Kasumi-1 (cell line): ENCODE results near the gene CRAMP1.
A peak's percentile ranks its signal among the peaks of the same experiment; 100 is the strongest.

Experiments used
- DNase-seq, 2 experiments: peaks; one replicate each; lab custom pipeline; 2025; lab: John Stamatoyannopoulos, UW

The CRAMP1 gene

DNA sequence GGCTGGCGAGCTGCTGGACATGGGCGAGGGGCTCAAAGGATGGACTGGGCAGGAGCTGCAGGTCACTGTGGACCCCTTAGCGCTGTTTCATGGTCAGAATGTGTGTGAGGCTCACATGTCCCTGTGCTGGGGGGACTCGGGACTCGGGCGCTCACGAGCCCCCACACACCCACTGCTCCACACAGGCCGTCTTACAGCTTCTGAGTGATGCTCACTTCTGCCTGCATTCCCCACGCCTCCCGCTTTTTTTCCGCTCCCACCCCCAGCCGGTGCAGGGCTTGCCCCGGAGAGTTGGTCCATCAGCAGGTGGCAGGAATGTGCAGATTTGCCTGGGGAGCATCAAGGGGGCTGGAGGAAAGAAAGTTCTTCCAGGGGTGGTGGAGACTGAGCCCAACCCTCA is 45.7 kb downstream of the CRAMP1 start:
- DNase-seq = no peak

DNA sequence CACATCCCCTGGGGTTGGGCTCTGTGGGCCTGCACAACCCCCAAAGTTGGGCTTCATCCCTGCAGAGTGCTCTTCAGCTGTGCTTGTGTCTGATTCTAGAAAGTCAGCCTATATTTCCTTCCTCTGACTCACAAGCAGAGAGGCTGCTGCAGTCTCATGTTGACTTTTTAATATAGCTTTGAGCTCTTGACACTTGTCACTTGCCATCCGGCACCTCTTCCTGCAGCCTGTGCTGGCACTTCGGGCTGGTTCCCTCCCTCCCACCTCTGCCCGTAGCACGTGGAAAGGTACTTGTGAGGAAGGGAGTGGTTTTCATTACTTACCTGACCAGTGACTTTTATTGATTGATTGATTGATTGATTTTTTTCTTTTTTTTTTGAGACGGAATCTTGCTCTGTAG is 46.9 kb downstream of the CRAMP1 start:
- DNase-seq = no peak

DNA sequence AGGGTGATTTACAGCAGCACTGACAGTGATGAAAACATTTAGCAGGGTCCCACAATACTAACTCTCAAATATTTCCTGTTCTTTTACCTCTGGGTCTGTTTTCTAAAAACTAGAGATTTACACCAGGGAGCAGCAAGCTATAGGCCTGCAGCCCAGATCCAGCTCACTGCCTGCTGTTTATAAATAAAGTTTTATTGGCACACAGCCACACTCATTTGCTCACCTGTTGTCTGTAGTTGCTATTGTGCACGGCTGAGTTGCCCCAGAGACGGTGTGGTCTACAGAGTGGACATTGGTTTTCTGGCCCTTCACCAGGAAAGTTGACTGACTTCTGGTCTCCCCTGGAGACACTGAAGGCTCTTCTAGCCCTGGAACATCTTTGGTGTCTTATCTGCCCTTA is 49.7 kb downstream of the CRAMP1 start:
- DNase-seq = no peak

DNA sequence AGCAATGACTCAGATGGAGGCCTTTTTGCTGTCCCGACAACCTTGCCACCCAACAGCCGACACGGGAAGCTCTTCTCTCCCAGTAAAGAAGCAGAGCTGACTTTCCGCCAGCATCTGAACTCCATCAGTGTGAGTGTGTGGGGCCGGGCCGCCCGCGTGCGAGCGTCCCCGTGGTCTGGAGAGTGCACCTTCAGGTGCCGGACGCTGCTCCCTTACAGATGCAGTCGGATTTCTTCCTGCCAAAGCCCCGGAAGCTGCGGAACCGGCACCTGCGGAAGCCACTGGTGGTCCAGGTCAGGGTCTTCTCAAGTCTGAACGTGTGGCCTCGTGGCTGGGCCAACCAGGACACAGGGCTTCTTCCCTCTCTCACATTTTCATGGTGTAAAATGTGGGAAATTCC is 50.4 kb downstream of the CRAMP1 start:
- no peak for DNase-seq

DNA sequence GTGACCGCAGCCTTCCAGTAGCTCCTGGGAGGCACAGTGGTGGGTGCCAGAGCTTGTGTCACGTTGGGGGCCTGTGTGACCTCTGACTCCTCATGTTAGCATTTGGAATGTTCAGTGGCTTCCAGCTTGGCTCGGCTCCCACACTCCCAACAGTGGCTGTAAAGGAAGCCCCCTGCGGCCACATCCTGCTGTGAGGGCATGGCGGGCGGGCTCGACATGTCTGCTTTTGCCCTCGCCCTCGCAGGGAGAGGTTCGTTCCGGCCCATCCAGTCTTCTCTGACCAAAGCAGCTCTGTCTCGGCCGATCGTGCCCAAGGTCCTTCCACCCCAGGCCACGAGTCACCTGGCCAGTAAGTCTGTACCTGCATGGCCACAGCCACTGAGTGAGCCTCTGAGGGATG is 53.7 kb downstream of the CRAMP1 start:
- no peak for DNase-seq

DNA sequence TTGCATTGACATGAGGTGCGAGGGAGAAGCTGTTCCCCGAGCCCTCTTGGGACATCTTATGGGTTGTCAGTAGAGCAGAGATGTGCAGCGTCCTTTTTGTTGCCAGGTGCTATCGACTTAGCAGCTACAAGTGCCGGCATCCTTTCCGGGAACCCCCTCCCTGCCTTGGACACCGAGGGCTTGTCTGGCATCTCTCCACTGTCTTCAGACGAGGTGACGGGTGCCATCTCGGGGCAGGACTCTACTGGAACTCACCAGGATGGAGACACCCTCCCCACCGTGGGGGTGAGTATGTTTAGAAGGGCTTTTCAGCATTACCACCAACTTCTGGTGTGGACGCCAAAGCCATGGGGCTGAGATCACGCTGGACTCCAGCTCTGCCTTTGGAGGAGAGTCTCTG is 54.2 kb downstream of the CRAMP1 start:
- no peak for DNase-seq

DNA sequence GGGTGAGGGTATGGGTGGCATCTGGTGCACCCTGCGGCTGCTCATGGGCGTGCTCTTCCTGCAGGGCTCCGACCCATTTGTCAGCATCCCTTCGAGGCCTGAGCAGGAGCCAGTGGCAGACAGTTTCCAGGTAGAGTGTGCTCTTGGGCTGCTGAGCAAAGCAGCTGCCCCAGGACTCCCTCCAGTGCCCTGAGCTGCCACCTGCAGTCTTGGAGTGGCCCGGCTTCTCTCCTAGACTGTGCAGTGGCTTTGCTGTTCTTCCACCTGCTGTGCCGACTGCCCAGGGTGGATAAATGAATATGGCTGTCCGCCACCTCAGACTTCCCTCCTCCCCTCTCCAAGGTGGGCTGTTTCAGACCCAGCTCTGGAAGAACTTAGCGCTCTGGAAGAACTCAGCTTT is 55.1 kb downstream of the CRAMP1 start:
- no peak for DNase-seq

DNA sequence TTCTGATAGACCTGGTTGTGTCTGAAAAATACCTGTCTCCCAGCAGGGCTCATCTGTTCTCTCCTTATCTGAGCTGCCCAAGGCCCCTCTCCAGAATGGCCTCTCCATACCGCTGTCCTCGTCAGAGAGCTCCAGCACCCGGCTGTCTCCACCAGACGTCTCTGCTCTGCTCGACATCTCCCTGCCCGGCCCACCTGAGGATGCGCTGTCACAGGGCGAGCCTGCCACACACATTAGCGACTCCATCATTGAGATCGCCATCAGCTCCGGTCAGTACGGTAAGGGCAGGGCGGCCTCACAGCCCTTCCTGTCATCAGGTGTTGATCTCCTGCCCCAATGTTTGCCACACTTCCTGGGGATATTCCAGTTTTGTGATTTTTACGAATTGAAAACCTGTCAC is 55.8 kb downstream of the CRAMP1 start:
- DNase-seq = no peak

DNA sequence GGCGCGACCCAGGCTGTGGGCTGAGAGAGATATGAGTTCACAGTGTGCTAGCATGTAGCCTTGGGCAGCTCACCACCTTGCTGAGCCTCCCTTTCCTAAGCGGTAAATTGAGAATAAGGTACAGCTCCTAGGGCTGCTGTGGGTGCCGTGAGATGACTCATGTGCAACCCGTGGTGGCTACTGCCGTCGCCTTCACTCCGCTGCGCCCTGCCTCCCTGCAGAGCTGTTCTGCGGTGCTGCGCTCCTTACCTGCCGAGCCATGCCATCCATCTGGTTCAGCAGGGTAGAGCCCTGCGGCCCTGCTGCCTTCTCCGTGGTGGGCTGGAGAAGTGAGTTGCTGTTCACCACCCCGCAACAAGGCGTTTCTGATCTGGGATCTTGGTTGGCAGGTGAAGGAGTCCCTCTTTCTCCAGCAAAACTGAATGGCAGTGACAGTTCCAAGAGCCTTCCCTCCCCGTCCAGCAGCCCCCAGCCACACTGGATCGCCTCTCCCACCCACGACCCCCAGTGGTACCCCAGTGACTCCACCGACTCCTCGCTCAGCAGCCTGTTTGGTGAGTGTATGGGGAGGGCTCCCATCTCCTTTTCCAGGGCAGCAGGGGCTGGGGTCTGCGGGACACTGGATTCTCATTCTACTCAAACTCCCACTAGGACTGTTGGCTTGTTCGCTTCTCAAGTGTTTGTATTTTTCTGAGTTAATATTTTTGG is 56.6 kb downstream of the CRAMP1 start:
- DNase-seq = no peak

DNA sequence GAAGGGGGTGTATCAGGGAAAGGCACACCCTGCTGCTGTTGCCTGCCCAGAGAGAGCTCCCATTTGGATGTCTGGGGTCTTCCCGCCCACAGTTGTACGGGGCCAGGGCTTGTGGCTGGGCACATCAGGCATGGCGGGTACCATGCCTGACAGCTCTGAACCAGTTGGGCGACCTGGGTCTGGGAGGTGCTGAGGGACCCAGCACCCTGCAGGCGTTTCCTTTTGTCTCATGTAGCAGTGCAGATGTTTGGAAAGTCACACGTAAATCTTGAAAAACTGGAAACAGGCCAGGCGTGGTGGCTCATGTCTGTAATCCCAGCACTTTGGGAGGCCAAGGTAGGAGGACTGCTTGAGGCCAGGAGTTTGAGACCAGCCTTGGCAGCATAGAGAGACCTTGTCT is 57.5 kb downstream of the CRAMP1 start:
- no peak for DNase-seq

DNA sequence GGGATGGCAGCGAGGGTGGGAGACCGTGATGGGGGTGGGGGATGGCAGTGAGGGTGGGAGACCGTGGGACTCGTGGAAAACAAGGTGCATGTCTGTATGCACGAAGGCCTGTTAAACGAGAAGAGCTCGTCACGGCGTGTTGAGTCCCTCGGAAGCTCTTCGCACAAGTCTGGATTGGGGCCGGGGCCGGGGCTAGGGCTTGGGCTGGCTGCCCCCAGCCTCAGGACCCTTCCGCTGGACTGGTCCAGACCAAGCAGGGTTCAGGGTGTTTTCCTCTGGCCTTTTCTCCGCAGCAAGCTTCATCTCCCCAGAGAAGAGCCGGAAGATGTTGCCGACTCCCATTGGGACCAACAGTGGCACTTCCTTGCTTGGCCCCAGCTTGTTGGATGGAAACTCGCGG is 58.2 kb downstream of the CRAMP1 start:
- DNase-seq = no peak

DNA sequence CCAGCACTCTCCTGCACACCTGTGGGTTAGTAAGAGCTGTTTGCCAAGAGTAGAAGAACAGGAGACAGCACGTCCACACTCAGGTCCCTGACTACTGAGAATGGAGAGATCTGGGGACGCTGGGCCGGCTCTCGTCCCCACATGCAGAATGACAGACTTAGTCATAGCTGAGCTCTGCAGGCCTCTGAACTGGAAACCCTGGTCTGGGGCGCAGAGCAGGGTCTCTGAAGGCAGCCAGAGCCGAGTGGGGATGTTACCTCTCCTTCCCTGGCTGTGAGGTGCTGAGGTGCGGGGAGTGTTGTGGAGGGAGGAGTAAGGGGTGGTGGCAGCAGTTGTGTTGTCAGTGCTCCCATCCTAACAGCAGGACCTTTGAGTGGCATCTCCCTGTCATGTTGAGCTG is 58.7 kb downstream of the CRAMP1 start:
- no peak for DNase-seq

DNA sequence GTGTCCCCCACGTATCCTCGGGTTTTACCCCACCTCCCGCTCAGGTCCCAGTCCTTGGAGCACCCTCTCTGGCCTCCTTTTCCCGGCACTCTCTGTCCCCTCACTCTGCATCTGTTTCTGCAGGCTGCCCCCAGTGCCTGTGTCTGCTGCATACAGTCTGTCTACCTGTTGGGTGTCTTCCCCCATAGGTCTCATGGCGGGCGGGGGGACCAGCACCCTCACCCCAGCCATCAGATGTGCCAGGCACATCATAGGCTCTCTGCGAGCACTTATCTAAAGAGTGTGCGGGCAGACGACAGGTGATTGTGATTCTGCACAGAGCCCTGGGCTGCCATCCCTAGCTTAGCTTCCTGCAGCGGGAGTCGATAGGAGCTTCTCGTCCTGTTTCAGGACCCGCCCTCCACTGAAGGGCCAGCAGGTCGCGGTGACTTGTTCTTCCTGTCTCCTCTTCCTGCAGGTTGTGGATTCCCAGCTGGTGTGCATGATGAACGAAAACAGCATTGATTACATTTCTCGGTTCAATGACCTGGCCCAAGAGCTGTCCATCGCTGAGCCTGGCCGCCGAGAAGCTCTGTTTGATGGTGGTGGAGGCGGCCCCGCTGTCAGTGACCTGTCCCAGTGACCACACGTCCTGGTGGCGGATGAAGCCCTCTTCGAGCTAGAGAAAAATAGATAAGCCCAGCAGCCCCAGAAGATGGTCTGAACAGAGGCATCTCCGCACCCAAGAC is 61.4 kb downstream of the CRAMP1 start:
- DNase-seq = no peak

DNA sequence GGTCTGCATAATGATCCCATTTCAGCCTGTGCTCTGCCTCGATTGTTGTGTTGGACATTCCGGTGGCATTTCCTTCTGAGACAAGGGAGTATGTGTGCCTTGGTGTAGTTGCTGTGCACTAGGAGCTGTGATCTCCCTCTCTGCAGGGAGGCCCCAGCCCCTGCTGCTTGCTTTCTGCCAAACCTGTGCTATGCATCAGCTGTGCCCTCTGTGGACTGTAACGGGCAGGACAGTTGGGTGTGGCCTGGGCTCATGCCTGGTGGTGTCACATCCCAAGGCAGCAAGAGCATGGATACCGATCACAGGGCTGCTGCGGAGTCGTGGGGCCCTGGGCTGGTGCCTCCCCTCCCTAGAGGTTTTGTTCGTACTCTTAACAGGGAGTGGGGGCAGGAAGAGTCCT is 62.1 kb downstream of the CRAMP1 start:
- DNase-seq = no peak

DNA sequence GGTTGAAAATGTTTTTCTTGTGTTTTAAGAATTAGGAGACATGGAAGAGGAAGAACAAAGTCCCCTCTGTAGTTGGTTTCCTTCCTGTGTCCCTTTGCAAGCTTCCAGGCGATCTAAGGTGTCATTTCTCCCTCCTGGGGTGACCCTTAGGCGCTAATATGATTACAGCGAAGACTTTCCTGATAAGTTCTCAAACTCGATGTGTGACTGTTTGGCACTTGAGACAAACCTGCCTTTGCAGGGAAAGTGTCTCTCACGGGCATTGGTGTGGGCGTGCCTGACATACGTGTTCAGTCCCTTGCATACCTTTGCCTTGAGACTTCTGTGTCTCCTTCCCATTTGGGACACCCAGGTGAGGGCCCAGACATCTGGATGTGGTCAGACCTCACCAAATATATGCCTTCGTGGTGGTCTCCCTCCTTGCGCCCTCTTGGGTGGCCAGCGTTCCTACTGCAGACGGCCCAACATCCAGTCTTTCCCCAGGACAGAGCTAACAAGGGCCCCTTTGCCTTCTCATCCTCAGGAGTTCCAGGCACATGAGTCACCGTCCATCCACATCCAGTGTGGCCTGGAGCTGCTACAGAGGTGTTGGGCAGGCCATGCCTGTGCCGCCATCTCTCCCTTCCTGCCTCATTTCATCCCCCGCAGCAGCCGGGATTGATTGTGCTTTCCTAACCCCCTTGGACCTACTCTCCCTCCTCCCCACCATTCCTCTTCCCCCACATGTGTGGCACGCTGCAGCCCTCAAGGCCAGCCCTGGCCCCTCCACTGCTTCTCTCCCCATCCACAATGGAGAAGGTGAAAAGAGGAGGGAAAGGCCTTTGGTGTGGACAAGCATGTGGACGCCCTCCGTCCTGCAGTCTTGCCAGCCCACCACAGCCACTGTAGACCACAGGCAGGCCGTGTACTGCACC is 62.8 kb downstream of the CRAMP1 start:
- DNase-seq = no peak

DNA sequence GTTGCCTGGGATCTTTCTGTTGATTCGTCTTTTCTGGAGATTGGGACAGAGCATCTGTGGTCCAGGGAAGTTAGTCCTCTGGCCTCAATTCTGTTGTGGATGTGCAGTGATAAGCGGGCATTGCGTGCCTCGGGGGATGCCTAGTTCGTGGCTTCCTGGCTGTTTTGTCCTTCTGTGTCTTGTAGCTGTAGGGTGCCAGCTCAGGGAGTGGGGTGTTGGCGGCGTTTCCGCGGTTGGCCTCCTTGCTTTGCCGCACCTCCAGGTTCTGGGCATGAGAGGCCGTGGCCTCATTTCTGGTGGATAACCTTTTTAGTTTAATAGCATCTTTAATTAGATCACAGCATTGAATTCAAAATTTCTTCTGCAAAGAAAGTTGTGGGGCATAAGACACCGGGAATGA is 64.5 kb downstream of the CRAMP1 start:
- DNase-seq = no peak

DNA sequence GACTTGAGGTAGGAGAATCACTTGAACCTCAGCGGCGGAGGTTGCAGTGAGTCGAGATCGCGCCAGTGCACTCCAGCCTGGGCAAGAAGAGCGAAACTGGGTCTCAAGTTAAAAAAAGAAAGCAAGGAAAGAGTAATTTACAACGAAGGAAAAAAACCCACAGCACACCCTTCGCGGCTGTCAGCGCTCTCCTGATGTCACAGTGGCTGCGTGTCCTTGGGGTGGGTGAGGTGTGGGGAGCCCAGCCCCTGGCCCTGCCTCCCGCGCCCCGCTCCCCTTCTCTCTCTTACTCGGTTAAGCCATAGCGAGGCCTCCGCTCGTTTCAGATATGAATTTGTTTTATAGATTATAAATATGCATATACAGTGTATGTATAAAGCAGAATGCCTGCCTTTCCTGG is 65.2 kb downstream of the CRAMP1 start:
- DNase-seq = no peak

DNA sequence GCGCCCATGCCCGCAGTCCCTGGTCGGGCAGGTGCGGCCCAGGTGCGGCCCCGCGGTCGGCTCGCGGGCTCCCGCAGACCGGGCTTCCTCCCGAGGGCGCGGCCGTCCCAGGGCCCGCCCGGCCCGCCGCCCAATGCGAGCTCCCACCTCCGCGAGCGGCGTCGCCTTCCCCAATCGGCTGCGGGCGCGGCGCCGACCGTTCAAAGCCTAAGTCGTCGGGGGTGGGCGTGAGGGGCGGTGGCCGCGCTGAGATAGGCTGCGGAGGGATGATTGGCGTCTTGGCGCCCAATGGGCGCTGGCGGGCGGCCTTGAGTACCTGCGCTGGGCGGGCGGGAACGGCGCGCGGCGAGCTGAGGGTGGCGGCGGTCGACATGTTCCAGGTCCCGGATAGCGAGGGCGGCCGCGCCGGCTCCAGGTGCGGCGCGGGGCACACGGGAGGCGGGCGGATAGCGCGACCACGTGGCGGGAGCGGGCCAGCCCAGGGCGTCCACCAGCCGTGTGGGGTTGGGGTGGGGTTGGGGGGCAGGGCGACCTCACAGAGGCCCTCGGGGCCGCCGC is 65.9 kb downstream of the CRAMP1 start, which contains the start of gene JPT2:
TSS of gene JPT2 (plus strand) at position 338 of the 558 bp plus-strand sequence. CDS start at position 372, 34 bp downstream.
- DNase-seq = peak; percentile 74 to 77

DNA sequence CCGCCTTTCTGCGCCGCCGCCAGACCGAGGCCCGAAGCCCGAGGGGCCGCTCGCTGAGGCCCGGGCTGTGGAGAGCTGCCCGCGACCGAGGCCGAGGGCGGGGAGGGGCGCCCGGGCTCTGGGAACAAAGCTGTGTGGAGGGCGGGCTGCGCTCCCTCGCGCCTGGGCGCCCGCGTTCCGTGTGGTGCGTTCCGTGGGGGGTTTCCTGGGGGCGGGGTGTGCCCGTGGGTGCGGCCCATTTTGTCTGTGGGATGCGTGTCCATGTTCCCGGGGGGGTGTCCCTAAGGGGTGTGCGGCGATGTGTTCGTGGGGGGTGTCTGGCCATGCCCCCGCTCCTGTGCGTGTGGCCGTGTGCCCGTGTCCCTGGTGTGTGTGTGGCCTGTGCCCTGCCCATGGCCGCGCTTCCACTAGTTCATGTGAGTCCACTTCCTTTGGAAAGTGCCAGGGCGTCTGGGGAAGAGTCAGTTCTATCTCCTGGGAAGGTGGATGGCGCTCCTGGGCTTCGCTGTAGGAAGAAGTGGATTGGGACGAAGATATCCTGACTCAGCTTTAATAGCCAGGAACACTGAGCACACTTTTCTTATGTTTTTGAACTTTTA is 66.4 kb downstream of the CRAMP1 start:
- no peak for DNase-seq

DNA sequence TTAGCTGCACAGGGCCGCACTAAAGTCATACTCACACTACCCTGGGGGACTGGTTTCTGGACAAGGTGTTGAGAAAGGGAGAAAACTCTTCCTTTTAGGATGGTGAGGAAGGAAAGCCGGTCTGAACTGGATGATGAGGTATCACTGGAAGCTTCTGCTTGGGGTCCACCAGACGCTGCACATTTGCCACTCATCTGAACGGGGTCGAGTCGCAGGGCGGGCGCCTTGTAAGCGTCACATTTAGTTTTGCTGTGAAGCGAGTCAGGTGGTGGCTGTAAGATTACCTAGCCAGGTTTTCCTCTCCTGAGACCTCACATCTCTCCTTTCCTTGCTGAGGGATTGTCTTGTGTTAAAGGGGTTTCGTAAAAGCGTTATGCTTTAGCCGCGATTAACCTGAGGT is 68.2 kb downstream of the CRAMP1 start:
- no peak for DNase-seq

DNA sequence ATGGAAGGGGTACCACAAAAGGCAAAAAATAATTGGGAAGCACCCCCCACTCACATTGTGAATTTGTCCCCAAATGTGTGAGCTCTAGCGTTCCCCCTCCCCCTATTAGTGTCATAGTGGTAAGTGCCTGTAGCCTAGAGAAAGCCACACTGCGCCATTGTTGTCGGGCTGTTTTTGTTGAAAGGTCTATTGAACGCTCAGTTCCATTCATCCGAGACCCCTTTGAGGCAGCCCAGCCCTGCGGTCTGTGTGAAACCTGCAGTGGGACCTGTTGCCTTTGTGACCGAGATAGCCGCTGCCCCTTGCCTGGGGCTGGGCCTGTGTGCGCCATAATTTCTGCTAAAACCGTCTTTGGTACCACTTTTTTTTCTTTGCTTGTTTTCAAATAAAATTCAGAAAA is 68.9 kb downstream of the CRAMP1 start:
- DNase-seq = no peak
